ENCODE results near the gene SLC2A14. TPM values are rescaled to one million over a fixed set of nuclear protein-coding genes. Genes with fewer than 3 reads are reported as not detected.
"Not testable (repeated sequence)": the region's sequence is repeated elsewhere in the genome, so short reads cannot be mapped to it uniquely, and the experiment has no call there.

Gene SLC2A14
- total RNA-seq, 1 donor from 2014 or later: not detected

DNA sequence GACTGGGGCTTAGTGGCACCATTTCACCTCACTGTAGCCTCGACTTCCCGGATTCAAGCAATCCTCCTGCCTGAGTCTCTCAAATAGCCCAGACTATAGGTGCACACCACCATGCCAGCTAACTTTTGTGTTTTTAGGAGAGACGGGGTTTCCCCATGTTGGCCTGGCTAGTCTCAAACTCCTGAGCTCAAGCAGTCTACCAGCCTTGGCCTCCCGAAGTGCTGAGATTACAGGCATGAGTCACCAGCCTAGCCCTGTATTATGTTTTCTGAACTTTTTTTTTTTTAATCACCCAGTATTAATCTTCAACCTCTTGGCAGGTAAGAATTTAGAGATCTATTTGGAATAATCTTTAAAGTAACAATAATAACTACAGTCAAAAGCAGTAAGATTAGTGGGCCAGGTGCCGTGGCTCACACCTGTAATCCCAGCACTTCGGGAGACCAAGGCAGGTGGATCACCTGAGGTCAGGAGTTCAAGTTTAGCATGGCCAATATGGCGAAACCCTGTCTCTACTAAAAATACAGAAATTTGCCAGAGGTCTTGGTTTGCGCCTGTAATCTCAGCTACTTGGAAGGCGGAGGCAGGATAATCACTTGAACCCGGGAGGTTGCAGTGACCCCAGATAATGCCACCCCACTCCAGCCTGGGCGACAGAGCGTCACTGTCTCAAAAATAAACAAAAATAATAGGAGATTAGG is 74.9 kb downstream of the SLC2A14 start:
- Histone ChIP-seq H3K36me3 (no peaks in the 10 kb centered on the region), H3K4me1 (no peaks in the 10 kb centered on the region), H3K27ac (no peak overlapping the region), H3K27me3 (no peaks in the 10 kb centered on the region), H3K9me3 (no peaks in the 10 kb centered on the region), H3K4me3 (no peak overlapping the region)
- TF ChIP-seq POLR2AphosphoS5 (IDR thresholded peaks at IDR 0.05; ENCODE audit: insufficient read depth in 1 of 2, low read depth in 1 of 2) (no peak), POLR2A (IDR thresholded peaks at IDR 0.05) (no peak)
- TF ChIP-seq, protein P1, sequence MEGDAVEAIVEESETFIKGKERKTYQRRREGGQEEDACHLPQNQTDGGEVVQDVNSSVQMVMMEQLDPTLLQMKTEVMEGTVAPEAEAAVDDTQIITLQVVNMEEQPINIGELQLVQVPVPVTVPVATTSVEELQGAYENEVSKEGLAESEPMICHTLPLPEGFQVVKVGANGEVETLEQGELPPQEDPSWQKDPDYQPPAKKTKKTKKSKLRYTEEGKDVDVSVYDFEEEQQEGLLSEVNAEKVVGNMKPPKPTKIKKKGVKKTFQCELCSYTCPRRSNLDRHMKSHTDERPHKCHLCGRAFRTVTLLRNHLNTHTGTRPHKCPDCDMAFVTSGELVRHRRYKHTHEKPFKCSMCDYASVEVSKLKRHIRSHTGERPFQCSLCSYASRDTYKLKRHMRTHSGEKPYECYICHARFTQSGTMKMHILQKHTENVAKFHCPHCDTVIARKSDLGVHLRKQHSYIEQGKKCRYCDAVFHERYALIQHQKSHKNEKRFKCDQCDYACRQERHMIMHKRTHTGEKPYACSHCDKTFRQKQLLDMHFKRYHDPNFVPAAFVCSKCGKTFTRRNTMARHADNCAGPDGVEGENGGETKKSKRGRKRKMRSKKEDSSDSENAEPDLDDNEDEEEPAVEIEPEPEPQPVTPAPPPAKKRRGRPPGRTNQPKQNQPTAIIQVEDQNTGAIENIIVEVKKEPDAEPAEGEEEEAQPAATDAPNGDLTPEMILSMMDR (IDR thresholded peaks at IDR 0.05): no peak
- DNase-seq (ENCODE audit: extremely low spot score in 2 of 2): no peak
- intact Hi-C loops (cut with DNase I): no loop called here

DNA sequence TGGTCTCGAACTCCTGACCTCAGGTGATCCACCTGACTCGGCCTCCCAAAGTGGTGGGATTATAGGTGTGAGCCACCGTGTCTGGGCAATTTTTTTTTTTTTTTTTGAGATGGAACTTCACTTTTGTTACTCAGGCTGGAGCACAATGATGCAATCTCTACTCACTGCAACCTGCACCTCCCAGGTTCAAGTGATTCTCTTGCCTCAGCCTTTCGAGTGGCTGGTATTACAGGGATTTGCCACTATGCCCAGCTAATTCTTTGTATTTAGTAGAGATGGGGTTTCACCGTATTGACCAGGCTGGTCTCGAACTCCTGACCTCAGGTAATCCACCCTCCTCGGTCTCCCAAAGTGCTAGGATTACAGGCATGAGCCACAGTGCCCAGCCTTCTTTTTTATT is 75.4 kb downstream of the SLC2A14 start:
- H3K36me3 ChIP-seq; H3K4me3 ChIP-seq; H3K9me3 ChIP-seq; H3K27ac ChIP-seq; H3K4me1 ChIP-seq; intact Hi-C loops (cut with DNase I); DNase-seq (ENCODE audit: extremely low spot score in 2 of 2); H3K27me3 ChIP-seq: not testable (repeated sequence)

DNA sequence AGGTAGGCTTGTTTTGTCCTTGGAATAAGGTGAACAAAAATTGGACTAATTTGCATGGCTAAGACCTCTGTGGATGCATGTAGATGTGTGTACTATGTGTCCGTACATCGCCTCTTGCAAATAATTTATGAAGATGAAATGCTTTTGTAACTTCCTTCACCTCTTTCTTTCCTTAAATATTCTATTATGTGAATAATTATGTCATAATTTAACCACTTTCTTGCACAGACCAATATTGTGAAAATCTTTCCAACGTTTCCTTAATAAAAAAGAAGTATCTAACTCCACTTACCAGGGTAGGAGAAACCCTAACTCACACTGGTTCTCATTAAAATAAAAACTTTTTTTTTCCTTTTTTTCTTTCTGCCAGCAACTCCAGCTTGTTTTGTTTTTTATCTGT is 79.5 kb downstream of the SLC2A14 start:
- H3K9me3 ChIP-seq: no peaks in the 10 kb centered on the region
- DNase-seq (ENCODE audit: extremely low spot score in 2 of 2): no peak
- intact Hi-C loops (cut with DNase I): no loop called here
- H3K27me3 ChIP-seq: no peaks in the 10 kb centered on the region
- no peak overlapping the region for H3K4me3 ChIP-seq
- TF ChIP-seq POLR2A (IDR thresholded peaks at IDR 0.05) (no peak), POLR2AphosphoS5 (IDR thresholded peaks at IDR 0.05; ENCODE audit: insufficient read depth in 1 of 2, low read depth in 1 of 2) (no peak)
- TF ChIP-seq, protein P1 (IDR thresholded peaks at IDR 0.05): no peak
- H3K27ac ChIP-seq: no peak overlapping the region
- H3K4me1 ChIP-seq: no peaks in the 10 kb centered on the region
- H3K36me3 ChIP-seq: no peaks in the 10 kb centered on the region

DNA sequence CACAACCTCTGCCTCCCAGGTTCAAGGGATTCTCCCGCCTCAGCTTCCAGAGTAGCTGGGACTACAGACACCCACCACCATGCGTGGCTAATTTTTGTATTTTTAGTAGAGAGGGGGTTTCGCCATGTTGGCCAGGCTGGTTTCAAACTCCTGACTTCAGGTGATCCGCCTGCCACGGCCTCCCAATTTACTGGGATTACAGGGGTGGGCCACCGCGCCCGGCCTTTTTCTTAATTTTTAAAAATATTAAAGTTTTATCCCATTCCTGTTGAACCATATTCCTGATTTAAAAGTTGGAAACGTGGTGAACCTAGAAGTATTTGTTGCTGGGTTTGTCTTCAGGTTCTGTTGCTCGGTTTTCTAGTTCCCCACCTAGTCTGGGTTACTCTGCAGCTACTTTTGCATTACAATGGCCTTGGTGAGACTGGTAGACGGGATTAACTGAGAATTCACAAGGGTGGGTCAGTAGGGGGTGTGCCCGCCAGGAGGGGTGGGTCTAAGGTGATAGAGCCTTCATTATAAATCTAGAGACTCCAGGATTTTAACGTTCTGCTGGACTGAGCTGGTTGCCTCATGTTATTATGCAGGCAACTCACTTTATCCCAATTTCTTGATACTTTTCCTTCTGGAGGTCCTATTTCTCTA is 83.7 kb downstream of the SLC2A14 start, which contains the start of gene NANOG:
TSS of gene NANOG (plus strand) at position 519 of the 645 bp plus-strand sequence. CDS start 213 bp downstream, outside the sequence.
- intact Hi-C loops (cut with DNase I); DNase-seq (ENCODE audit: extremely low spot score in 2 of 2); H3K4me3 ChIP-seq; H3K27me3 ChIP-seq; H3K9me3 ChIP-seq; H3K4me1 ChIP-seq; H3K36me3 ChIP-seq; H3K27ac ChIP-seq: not testable (repeated sequence)

DNA sequence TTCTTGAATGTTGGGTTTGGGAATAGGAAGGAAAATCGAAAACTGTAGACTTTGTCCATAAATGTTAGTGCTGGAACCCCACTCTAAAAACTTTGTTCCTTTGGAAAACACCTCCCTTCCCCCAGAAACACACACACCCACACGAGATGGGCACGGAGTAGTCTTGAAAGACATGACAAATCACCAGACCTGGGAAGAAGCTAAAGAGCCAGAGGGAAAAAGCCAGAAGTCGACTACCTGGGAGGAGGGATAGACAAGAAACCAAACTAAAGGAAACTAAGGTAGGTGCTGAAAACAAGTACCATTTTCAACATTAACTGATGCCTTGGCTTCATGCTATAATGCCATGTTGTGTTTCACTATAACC is 84.4 kb downstream of the SLC2A14 start:
- TF ChIP-seq, protein P1 (IDR thresholded peaks at IDR 0.05): no peak
- TF ChIP-seq POLR2AphosphoS5 (IDR thresholded peaks at IDR 0.05; ENCODE audit: insufficient read depth in 1 of 2, low read depth in 1 of 2) (no peak), POLR2A (IDR thresholded peaks at IDR 0.05) (no peak)

DNA sequence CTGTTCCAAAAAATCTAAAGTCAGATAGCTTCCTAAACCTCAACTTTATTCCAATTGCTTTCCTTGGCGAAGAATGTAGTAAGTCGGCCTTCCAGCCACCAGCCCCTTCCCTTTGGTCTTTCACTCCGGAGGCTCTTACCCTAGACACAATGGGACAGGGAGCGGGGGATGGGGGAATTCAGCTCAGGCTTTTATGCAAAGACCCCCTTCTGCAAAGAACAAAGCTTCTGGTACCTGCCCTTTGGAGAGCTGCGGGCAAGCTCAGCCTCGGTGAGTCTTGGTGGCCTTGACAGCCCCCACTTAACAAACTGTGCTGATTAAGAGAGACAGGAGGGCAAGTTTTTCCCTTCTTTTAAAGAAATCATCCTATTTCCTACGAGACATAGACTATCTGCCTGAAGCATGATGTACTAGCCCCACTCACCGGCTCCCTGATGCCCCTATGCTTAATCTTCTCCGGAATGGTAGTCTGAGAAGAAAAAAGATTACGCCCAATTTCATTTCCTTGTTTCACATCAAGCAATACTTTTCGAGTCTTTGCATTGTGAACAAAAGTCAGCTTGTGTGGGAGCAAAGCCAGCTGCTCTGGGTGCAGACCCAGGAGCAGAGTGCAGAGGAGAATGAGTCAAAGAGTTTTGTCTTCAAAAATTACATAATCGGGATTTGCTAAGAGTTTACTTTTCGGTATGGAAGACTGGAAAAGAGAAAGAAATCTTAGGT is 85.0 kb downstream of the SLC2A14 start:
- intact Hi-C loops (cut with DNase I): no loop called here
- no peaks in the 10 kb centered on the region for H3K9me3 ChIP-seq
- no peaks in the 10 kb centered on the region for H3K36me3 ChIP-seq
- H3K4me3 ChIP-seq: no peak overlapping the region
- H3K27ac ChIP-seq: no peak overlapping the region
- no peak for TF ChIP-seq POLR2AphosphoS5 (IDR thresholded peaks at IDR 0.05; ENCODE audit: insufficient read depth in 1 of 2, low read depth in 1 of 2)
- TF ChIP-seq POLR2A (IDR thresholded peaks at IDR 0.05): no peak
- TF ChIP-seq, protein P1 (IDR thresholded peaks at IDR 0.05): no peak
- no peak for DNase-seq (ENCODE audit: extremely low spot score in 2 of 2)
- no peaks in the 10 kb centered on the region for H3K4me1 ChIP-seq
- no peaks in the 10 kb centered on the region for H3K27me3 ChIP-seq

More for the DNA sequence above, 84.4 kb downstream of the SLC2A14 start:
- Histone ChIP-seq H3K9me3 (no peaks in the 10 kb centered on the region), H3K36me3 (no peaks in the 10 kb centered on the region), H3K27ac (no peak overlapping the region), H3K4me1 (no peaks in the 10 kb centered on the region), H3K27me3 (no peaks in the 10 kb centered on the region), H3K4me3 (no peak overlapping the region)
- intact Hi-C loops (cut with DNase I): no loop called here
- no peak for DNase-seq (ENCODE audit: extremely low spot score in 2 of 2)
